ENCODE measurements around the gene GATA1.
A peak's percentile ranks its signal among the peaks of the same experiment; 100 is the strongest.

The GATA1 gene

DNA sequence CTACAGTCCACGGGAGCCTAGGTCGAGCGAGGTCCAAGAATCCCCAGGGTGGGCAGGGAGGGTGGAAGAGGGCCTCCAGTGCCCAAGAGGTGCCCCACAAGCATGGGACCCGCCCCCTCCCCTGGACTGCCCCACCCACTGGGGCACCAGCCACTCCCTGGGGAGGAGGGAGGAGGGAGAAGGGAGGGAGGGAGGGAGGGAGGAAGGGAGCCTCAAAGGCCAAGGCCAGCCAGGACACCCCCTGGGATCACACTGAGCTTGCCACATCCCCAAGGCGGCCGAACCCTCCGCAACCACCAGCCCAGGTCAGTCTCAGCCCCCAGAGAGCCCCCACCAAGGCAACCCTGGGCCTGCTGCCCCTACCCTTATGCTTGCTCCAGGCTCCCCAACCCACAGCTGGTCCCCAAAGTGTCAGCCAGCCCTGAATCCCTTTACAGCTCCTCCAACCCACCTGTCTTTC, at the start of gene GATA1:
TSS of gene GATA1 (plus strand) at position 250 of the 460 bp plus-strand sequence. CDS start 4,520 bp downstream, outside the sequence.
- no peak for DNase-seq

DNA sequence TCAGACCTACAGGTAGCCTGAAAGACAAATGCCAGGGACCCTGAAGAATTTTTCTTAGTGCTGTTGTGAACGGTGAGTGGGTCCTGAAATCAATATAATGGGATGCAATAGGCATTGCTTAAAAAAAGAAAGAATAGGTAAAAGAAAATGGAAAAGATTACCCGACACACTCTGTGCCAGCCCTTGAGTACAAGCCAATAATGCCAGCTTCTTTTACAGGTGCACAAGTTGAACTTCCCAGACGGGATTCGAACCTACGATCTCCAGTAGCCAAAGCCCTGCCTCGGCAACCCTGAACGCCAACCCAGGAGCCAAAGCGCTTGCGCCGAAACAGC, 49.5 kb upstream of the GATA1 start:
- no peak for DNase-seq

DNA sequence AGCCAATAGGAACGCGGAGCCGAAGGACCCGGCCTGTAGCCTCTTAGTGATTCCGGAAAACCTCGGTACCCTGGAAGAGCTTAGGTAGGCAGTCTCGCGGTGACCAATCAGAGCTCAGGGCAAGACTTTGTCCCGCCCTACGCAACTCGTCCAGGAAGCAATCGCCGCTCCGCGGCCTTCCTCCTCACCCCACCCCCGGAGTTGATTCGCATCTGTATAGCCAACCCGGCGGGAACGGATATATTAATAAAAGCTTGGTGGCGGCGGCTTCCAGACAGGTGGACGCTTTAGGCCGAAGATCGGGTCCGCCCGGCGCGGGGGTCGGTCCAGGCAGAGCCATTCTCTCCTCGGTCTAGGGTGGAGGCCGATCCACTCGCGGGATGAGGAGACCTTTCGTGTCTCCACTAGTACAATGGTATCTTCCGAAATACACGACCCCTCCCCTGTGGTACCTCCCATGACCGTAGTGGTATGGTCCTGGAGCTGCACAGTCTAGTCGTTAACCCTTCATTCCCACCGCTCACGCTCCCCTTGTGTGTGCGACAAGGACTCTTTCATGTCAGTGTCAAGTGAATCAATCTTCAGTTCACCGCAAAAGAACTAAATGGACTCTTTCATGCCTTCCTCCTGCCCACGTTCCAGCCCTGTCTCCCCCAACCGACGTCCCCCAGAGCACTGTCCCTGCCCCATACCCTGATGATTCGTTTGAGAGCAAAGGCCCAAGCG, 49.0 kb upstream of the GATA1 start:
- peak; percentile 27 to 94 (median 85) for DNase-seq

DNA sequence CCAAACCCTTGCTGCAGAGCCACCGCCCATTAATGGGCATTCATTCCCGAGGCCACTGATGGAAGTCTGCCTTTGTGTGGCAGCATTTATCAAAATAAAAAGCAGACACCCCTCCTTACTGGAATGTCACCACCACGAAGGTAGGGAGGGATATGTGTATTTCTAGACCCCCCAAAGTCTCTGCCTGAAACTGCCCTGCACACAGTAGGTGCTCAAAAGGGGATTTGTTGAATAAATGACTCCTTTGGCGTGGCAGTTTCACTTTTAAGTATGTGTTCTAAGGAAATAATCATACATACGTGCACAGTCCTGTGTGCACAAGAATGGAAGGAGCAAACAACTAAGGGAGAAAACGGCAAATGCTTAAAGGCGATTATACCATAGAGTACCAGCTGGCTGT, 48.5 kb upstream of the GATA1 start:
- DNase-seq, result no peak

GRCh38 chrX:48741834-48742233, 44.6 kb upstream of the GATA1 start:
- DNase-seq, result no peak

DNA sequence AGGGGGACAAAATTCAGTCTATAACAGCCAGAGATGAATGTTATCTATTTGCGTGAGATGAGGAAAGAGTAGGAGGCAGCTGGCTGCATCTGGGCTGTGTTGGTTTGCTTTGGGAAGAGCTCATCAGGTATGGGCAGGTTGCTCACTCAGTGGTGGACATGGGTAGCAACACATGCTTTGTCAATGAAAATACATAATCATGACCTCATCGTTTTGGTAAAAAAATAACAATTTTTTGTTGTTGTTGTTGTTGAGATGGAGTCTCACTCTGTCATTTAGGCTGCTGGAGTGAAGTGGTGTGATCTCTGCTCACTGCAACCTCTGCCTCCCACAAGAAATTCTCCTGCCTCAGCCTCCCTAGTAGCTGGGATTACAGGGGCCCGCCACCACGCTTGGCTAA, 41.2 kb upstream of the GATA1 start:
- DNase-seq, result no peak

DNA sequence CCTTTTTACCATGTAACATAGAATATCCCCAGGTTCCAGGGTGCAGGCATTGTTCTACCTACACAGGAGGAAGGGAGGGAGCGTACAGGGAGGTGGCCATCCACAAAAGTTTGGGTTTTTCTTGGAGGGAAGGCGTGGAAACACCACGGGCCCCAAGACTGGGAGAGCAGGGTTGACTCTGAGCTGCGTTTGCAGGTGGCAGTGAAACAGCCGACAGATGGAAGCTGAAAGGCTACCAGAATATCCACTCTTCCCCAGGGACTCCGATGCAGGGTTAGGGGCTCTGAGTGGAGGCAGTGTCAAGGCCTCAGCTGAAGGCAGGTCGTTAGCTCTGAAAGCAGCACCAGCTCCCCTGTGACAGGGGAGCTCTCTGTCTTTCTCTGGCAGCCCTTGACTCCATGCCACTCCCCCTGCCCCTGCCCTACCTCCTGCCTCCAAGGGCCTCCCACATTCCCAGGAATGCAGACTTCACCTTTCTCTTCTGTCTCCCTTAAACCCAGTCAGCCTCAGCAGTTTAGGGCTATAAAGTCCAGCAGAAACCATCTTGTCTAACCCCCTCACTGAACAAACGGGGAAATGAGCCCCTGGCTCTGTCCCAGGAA, 38.9 kb upstream of the GATA1 start:
- no peak for DNase-seq

DNA sequence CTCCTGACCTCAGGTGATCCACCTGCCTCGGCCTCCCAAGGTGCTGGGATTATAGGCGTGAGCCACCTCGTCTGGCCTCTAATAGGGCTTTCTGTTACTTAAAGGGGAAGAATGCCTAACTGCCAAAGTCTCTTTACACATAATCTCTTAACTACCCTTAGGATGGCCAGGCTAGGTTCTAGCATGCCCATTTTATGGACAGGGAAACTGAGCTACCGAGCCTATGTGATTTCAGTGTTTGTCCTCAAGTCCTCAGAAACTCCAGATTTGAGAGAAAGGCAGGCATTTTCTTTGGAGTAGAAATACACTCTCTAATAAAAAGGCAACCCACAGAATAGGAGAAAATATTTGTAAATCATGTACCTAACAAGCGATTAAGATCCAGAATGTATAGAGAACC, 37.2 kb upstream of the GATA1 start:
- DNase-seq, result no peak

DNA sequence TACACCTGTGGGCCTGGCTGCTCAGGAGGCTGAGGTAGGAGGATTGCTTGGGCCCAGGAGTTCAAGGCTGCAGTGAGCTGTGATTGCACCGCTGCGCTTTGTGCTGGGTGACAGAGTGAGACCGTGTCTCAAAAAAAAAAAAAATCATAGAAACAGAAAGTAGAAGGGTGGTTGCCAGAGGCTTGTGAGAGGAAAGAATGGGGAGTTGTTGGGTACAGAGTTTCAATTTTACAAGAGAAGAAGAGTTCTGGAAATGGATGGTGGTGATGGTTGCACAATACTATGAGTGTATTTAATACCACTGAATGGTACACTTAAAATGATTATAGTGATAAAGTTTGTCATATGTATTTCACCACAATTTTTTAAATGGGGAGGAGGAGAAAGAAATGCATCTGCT, 35.0 kb upstream of the GATA1 start:
- no peak for DNase-seq

DNA sequence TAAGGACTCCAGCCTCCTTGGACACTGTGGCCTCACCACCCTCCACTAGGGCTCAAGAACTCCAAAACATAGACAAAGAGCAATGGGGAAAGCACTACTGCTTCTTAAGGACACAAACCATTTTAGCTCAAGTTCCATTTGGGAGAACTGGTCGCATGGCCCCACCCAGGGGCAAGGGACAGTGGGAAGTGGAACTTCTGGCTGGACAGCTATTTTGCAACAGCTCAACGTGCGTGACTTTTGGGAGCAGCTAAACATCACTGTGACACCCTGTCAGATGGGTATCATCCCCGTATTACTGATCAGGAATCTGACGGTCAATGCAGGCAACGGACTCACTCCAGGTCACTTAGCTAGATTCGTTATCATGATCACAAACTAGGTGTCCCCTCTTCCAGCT, 33.9 kb upstream of the GATA1 start:
- DNase-seq, result no peak

DNA sequence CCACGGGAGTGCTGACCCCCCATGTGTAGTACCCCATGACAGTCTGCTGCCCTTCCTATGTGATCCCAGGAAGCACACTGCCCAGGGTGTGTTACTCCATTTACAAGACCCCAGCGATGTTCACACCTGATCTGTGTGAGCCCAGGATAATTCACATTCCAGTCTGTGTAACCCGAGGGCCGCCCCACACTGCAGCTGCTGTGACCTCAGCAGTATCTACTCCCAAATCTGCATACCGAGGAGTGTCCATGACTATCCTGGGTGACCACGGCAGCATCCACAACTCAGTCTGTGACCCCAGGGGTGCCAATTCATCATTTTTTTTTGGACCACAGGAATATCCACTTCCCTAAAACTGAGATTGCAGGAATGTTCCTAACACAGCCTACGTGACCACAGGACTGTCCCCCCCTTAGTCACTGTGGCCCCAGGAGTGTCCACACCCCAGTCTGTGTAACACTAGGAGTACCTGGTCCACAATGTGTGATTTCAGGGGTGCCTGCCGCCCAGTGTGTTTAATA, 32.6 kb upstream of the GATA1 start:
- no peak for DNase-seq

DNA sequence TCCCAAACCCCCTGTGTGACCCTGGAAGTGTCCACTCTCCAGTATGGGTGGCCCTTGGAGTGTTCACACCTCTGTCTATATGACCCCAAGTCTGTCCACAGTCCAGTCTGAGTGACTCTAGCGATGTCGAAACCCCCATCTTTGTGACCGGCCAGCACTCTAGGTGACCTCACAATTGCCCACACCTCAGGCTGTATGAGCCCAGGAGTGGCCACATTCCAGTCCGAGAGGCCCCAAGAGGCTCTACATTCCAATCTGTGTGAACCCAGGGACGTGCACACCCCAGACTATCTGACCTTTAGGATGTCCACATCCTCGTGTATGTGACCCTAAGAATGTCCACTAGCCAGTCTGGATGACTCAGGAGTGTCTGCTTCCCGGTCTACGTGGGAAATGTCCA, 32.2 kb upstream of the GATA1 start:
- DNase-seq, result no peak

GRCh38 chrX:48761674-48762471, 24.5 kb upstream of the GATA1 start, which contains the start of gene GLOD5:
Gene GLOD5 (plus strand): TSS chrX:48761747. CDS start chrX:48761791, 44 bp downstream.
- DNase-seq, result no peak

DNA sequence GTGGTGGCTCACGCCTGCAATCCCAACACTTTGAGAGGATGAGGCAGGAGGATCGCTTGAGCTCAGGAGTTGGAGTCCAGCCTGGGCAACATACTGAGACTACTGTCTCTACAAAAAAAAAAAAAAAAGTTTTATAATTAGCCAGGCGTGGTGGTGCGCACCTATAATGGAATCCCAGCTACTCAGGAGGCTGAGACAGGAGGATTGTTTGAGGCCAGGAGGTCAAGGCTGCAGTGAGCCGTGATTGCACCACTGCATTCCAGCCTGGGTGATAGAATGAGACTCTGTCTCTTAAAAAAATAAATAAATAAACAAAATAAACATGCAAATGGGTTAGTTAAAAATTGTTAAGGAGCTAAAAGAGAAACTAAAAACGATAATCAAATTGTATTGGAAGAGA, 17.2 kb upstream of the GATA1 start:
- DNase-seq, result no peak

GRCh38 chrX:48770296-48770695, 16.1 kb upstream of the GATA1 start:
- no peak for DNase-seq

- no peak for DNase-seq
These were observed 13.8 kb upstream of the GATA1 start for GRCh38 chrX:48772602-48773001.

GRCh38 chrX:48776818-48777439, 9.5 kb upstream of the GATA1 start:
- DNase-seq, result no peak

DNA sequence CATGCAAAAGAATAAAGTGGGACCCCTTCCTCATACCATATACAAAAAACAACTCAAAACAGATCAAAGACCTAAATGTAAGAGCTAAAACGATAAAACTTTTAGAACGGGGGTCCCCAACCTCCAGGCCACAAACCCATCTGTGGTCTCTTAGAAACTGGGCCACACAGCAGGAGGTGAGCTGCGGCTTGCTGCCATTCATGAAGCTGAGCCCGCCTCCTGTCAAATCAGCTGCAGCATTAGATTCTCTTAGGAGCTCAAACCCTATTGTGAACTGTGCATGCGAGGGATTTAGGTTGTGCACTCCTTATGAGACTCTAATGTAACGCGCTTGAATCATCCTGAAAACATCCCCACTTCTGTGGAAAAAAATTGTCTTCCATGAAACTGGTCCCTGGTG, 7.0 kb upstream of the GATA1 start:
- DNase-seq, result no peak

GRCh38 chrX:48781705-48782104, 4.7 kb upstream of the GATA1 start:
- DNase-seq, result no peak

DNA sequence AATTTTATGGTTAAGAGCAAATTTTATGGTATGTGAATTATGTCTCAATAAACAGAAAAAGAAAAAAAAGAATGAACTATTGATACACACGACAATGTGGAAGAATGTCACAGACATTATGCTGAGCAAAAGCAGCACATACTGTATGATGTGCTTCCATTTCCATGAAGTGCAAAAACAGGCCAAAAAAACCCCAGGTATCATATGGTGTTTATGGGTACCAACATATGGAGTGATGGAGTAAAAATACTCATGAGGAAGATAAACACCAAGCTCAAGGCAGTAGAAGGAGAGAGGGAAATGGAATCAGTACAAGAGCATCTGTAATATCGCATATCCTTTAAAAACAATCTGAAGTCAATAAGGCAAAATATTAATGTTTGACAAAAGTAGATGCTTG, 4.2 kb upstream of the GATA1 start:
- DNase-seq, result no peak

GRCh38 chrX:48782795-48783194, 3.6 kb upstream of the GATA1 start:
- no peak for DNase-seq

DNA sequence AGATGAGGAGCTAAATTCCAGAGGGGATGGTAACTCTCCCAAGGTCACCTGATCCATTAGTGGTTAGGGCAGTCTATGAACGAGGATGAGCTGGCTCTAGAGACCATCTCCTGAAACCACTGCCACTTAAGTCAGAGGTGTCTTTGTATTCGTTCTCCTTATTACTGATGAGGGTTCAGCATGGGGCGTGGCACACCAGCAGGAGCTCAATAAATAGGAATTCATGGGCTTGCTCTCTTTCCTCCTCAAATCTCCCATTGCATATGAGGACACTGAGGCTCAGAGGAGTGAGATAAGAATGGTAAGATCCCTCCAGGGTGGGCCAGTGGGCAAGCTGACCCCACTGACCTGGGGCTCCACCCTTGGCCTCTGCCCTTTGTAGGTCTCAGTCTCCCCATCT, 1.7 kb upstream of the GATA1 start:
- DNase-seq, result no peak
